ENCODE measurements around the gene CDC14B.

Gene CDC14B

DNA sequence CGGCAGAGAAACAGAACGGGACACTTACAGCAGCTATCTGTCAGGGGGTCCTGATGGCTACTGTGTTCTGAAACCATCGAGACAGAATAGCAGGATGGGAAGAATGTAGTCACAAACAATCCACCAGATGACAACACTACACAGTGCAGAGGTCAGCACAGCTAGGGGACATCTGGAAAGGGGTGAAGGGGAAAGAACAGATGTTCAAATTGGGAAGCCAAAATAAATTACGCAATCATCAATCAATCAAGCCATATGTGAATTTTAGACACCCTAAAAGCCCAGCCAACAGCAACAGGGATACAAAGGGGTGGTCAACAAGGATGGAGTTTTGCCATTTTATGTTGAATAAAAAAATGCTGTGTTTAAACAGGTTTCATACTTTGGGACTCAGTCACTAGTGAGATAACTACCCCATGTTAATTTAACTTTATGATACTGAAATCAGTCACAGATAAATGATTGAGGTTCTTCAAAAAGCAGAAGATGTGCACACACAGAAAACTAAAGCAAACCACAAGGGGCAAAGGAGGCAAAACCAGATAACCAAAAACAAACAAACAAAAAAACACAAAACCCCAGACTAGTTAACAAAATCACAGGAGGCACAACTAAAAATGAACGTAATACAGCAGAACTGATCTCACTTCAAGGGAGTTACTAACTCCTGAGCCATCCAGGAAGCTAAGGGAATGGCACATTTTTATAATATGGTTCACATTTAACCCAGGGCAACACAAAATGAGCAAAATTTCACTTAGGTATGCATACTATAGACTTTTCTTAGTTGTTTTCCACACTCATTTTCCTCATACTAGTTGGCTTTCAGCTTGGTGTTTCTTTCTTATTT lies 103.8 kb downstream of the CDC14B start:
- H3K79me2 ChIP-seq (ENCODE audit: insufficient read depth, low read length) = no peaks in the 10 kb centered on the region
- ATAC-seq (ENCODE audit: insufficient read depth, low read depth) (no peak), DNase-seq (no peak)
- no peak overlapping the region for H3K4me2 ChIP-seq (ENCODE audit: insufficient read depth, low read length)
- TF ChIP-seq, protein P1, sequence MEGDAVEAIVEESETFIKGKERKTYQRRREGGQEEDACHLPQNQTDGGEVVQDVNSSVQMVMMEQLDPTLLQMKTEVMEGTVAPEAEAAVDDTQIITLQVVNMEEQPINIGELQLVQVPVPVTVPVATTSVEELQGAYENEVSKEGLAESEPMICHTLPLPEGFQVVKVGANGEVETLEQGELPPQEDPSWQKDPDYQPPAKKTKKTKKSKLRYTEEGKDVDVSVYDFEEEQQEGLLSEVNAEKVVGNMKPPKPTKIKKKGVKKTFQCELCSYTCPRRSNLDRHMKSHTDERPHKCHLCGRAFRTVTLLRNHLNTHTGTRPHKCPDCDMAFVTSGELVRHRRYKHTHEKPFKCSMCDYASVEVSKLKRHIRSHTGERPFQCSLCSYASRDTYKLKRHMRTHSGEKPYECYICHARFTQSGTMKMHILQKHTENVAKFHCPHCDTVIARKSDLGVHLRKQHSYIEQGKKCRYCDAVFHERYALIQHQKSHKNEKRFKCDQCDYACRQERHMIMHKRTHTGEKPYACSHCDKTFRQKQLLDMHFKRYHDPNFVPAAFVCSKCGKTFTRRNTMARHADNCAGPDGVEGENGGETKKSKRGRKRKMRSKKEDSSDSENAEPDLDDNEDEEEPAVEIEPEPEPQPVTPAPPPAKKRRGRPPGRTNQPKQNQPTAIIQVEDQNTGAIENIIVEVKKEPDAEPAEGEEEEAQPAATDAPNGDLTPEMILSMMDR (IDR thresholded peaks at IDR 0.05; ENCODE audit: borderline replicate concordance, extremely low read depth, low read length, poor library complexity, severe bottlenecking) = no peak
- no peak for TF ChIP-seq EZH2 (IDR thresholded peaks at IDR 0.05; ENCODE audit: borderline replicate concordance, low read depth, low read length, severe bottlenecking)
- H2AFZ ChIP-seq (ENCODE audit: low read depth, low read length) = no peak overlapping the region
- H4K20me1 ChIP-seq (ENCODE audit: insufficient read depth, low read length) = no peaks in the 10 kb centered on the region
- H3K36me3 ChIP-seq (ENCODE audit: insufficient read depth, low read length) = no peaks in the 10 kb centered on the region
- H3K27ac ChIP-seq (ENCODE audit: low read length) = no peak overlapping the region
- no peak overlapping the region for H3K4me3 ChIP-seq (ENCODE audit: low read depth in 1 of 2, low read length in 2 of 2)
- H3K9me3 ChIP-seq (ENCODE audit: insufficient read depth, low read length, severe bottlenecking) = no peaks in the 10 kb centered on the region
- H3K9ac ChIP-seq (ENCODE audit: low read depth, low read length) = no peak overlapping the region
- H3K4me1 ChIP-seq (ENCODE audit: insufficient read depth, low read length) = no peaks in the 10 kb centered on the region
- H3K27me3 ChIP-seq (ENCODE audit: insufficient read depth, low read length, poor library complexity) = peaks cover 2% of the 10 kb centered on the region

DNA sequence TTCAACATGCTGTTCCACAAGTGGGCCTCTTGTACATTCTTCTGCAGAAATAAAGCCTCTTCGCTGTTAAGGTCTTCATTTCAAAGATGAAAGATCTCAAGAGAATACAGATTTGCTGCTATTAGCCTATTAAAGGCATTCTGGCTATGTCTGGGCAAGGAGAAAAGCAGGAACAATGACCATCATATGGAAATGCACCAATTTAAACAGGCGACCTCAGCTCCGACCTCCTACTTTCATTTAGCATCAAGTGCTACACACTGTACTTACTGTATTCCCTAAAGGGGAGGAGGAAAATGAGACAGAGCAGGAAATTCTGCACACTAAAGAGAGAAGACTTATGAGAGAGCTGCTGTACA lies 104.9 kb downstream of the CDC14B start:
- Histone ChIP-seq H3K9me3 (ENCODE audit: insufficient read depth, low read length, severe bottlenecking) (no peaks in the 10 kb centered on the region), H3K4me3 (ENCODE audit: low read depth in 1 of 2, low read length in 2 of 2) (no peak overlapping the region), H4K20me1 (ENCODE audit: insufficient read depth, low read length) (no peaks in the 10 kb centered on the region), H3K79me2 (ENCODE audit: insufficient read depth, low read length) (no peaks in the 10 kb centered on the region), H3K9ac (ENCODE audit: low read depth, low read length) (no peak overlapping the region), H3K4me1 (ENCODE audit: insufficient read depth, low read length) (no peaks in the 10 kb centered on the region), H3K36me3 (ENCODE audit: insufficient read depth, low read length) (no peaks in the 10 kb centered on the region), H3K27ac (ENCODE audit: low read length) (no peak overlapping the region), H2AFZ (ENCODE audit: low read depth, low read length) (no peak overlapping the region), H3K27me3 (ENCODE audit: insufficient read depth, low read length, poor library complexity) (peaks cover 2% of the 10 kb centered on the region), H3K4me2 (ENCODE audit: insufficient read depth, low read length) (no peak overlapping the region)
- ATAC-seq (ENCODE audit: insufficient read depth, low read depth) (no peak), DNase-seq (no peak)
- no peak for TF ChIP-seq EZH2 (IDR thresholded peaks at IDR 0.05; ENCODE audit: borderline replicate concordance, low read depth, low read length, severe bottlenecking)
- TF ChIP-seq, protein P1 (IDR thresholded peaks at IDR 0.05; ENCODE audit: borderline replicate concordance, extremely low read depth, low read length, poor library complexity, severe bottlenecking) = no peak

DNA sequence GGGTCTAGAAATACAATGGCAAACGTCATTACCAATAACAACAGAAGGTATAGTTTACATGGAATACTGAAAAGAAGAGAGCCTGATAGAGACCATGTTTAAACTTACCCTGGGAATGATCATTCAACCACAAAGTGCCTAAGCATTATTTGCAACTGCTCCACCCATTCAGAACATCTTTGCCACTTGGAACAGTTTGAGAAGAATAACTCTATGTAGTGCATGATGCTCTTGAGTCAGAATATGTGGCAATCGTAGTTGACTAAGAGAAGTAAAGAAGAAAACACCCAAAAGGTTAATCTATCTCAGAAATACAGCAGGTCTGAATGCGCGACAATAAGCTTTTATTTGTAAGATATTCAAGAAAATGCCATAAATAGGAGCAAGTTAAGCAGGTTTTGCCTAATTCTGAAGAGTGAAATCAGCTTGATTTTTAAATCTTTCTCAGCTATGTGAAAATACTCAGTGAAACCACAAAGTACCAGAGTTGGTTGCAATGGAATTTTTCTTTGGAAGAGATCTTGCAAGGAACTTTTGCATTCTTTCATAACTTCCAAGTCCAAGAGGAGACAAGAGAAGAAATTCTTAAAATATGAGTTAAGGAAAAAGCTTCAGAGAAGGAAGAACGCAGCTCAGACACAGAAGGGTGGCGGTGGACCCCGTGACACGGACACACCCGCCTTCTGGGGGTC lies 105.4 kb downstream of the CDC14B start:
- Histone ChIP-seq H3K4me1 (ENCODE audit: insufficient read depth, low read length) (no peaks in the 10 kb centered on the region), H4K20me1 (ENCODE audit: insufficient read depth, low read length) (no peaks in the 10 kb centered on the region), H2AFZ (ENCODE audit: low read depth, low read length) (no peak overlapping the region), H3K36me3 (ENCODE audit: insufficient read depth, low read length) (no peaks in the 10 kb centered on the region), H3K27me3 (ENCODE audit: insufficient read depth, low read length, poor library complexity) (peaks cover 2% of the 10 kb centered on the region), H3K27ac (ENCODE audit: low read length) (no peak overlapping the region), H3K9ac (ENCODE audit: low read depth, low read length) (no peak overlapping the region), H3K9me3 (ENCODE audit: insufficient read depth, low read length, severe bottlenecking) (no peaks in the 10 kb centered on the region), H3K4me3 (ENCODE audit: low read depth in 1 of 2, low read length in 2 of 2) (no peak overlapping the region), H3K79me2 (ENCODE audit: insufficient read depth, low read length) (no peaks in the 10 kb centered on the region), H3K4me2 (ENCODE audit: insufficient read depth, low read length) (no peak overlapping the region)
- ATAC-seq (ENCODE audit: insufficient read depth, low read depth) = no peak
- no peak for TF ChIP-seq EZH2 (IDR thresholded peaks at IDR 0.05; ENCODE audit: borderline replicate concordance, low read depth, low read length, severe bottlenecking)
- TF ChIP-seq, protein P1 (IDR thresholded peaks at IDR 0.05; ENCODE audit: borderline replicate concordance, extremely low read depth, low read length, poor library complexity, severe bottlenecking) = no peak
- no peak for DNase-seq
